Activated gamma-delta T cell (primary cell): ENCODE results near the gene ZNF613.
A peak's percentile ranks its signal among the peaks of the same experiment; 100 is the strongest.
"Not testable (repeated sequence)": the region's sequence is repeated elsewhere in the genome, so short reads cannot be mapped to it uniquely, and the experiment has no call there.

Experiments
- DNase-seq: peaks from one replicate; lab custom pipeline; 2025; lab: John Stamatoyannopoulos, UW
- total RNA-seq, 2 donors: gene quantifications; one replicate each; lab custom pipeline; 2026; lab: John Stamatoyannopoulos, UW

Gene ZNF613
- 23.0 to 26.5 reads per million in 2 donors for total RNA-seq

- peak; percentile 41 for DNase-seq
Measured at GRCh38 chr19:51926784-51927741, at the start of gene ZNF613. Gene ZNF613, plus strand, starts transcription at chr19:51927472. Its CDS starts 8,749 bp downstream, at chr19:51936221.

GRCh38 chr19:51882518-51882917 lies 44.8 kb upstream of the ZNF613 start:
- no peak for DNase-seq

GRCh38 chr19:51884713-51885112 lies 42.6 kb upstream of the ZNF613 start:
- no peak for DNase-seq

GRCh38 chr19:51887522-51888498 lies 39.5 kb upstream of the ZNF613 start, which contains the start of gene ZNF577:
Gene ZNF577, minus strand, starts transcription at chr19:51887951. Its CDS starts 7,569 bp downstream, at chr19:51880382.
- peak; percentile 46 for DNase-seq

GRCh38 chr19:51889934-51890333 lies 37.3 kb upstream of the ZNF613 start:
- DNase-seq: no peak

- no peak for DNase-seq
Measured at GRCh38 chr19:51891193-51891747, 36.0 kb upstream of the ZNF613 start.

GRCh38 chr19:51901860-51902259 lies 25.4 kb upstream of the ZNF613 start:
- no peak for DNase-seq

GRCh38 chr19:51903192-51903591 lies 24.1 kb upstream of the ZNF613 start:
- no peak for DNase-seq

- DNase-seq: peak; percentile 40
Measured at GRCh38 chr19:51904331-51905165, 22.7 kb upstream of the ZNF613 start, which contains the start of gene ZNF649. Gene ZNF649, minus strand, starts transcription at chr19:51905017. Its CDS starts 4,910 bp downstream, at chr19:51900107.

GRCh38 chr19:51905206-51905605 lies 22.1 kb upstream of the ZNF613 start:
- DNase-seq: no peak

- not testable (repeated sequence) for DNase-seq
Measured at GRCh38 chr19:51905639-51906038, 21.6 kb upstream of the ZNF613 start.

GRCh38 chr19:51906108-51906507 lies 21.2 kb upstream of the ZNF613 start:
- not testable (repeated sequence) for DNase-seq

GRCh38 chr19:51907981-51908380 lies 19.3 kb upstream of the ZNF613 start:
- not testable (repeated sequence) for DNase-seq

- DNase-seq: no peak
Measured at GRCh38 chr19:51915324-51915867, 11.9 kb upstream of the ZNF613 start.

GRCh38 chr19:51916167-51916566 lies 11.1 kb upstream of the ZNF613 start:
- DNase-seq: no peak

- DNase-seq: no peak
Measured at GRCh38 chr19:51919606-51920005, 7.7 kb upstream of the ZNF613 start.

- no peak for DNase-seq
Measured at GRCh38 chr19:51921949-51922348, 5.3 kb upstream of the ZNF613 start.

- no peak for DNase-seq
Measured at GRCh38 chr19:51926426-51926783, 867 bp upstream of the ZNF613 start.

GRCh38 chr19:51927859-51928258 lies 587 bp downstream of the ZNF613 start:
- DNase-seq: no peak

- DNase-seq: no peak
Measured at GRCh38 chr19:51931921-51932320, 4.6 kb downstream of the ZNF613 start.
